ENCODE measurements around the gene PFN1.
"Not testable (repeated sequence)": the region's sequence is repeated elsewhere in the genome, so short reads cannot be mapped to it uniquely, and the experiment has no call there.

Gene PFN1

DNA sequence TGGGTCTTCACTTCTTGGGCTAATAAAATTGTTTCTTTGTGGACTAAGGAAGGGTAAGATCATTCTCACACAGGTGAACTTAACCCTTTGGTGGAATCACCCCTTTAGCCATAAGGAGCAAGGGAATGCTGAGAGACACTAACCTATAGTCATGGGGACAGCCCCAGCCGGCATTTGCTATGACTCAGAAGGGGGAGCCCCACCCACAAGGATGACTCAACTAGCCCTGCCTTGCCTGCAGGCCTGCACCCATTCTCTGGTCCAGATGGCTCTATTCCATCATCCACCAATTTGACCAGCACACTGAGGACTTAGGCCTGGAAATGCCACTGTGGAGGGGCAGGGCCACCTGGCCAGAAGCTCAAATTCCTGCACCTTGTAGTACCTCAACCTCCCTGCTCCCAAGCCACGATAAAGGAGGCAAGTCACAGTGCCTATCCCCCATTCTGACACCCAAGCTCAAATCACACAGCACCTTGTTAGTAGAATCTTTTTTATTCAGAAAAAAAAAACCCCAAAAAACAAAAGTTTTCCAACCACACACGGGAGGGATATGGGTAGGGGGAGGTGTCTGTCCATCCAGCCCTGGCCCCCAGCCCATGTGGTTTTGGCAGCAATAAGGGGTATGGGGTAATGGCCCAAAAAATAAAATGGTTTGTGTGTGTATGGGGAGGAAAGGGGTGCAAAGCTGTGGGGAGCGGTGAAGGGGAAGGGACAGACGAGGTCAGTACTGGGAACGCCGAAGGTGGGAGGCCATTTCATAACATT lies 3.0 kb downstream of the PFN1 start:
- DNase-seq, result peak; percentile 91

DNA sequence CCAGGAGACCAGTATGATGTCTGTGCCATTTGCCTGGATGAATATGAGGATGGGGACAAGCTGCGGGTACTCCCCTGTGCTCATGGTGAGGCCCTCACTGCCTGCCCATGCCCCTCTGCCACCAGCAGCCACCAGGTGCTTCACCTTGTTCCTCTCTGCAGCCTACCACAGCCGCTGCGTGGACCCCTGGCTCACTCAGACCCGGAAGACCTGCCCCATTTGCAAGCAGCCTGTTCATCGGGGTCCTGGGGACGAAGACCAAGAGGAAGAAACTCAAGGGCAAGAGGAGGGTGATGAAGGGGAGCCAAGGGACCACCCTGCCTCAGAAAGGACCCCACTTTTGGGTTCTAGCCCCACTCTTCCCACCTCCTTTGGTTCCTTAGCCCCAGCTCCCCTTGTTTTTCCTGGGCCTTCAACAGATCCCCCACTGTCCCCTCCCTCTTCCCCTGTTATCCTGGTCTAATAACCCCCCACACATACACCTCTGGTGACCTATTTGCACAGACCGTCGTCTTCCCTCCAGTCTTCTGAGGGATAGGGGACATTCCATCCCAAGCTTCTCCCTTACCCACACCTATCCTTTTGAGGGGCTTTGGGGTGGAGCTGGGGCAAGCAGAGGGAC lies 3.7 kb downstream of the PFN1 start:
- DNase-seq, result peak; percentile 59

DNA sequence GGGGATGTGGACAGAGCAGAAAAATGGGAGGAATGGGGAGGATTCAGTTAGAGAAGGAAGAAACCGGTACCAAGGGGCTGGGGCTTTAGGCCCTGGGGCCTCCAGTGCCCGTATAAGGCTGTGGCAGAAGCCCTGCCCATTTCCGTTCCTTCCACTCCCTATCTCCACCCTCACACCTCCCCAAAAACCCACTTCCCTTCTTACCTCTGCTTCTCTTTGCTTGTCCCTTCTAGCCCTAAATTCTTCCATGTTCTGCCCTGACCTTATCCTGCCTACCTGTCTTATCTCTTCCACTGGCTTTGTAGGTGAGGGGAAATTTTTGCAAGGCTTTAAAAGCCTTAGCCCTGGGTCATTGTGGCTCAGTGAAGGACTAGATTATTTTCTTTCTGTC lies 4.2 kb downstream of the PFN1 start:
- DNase-seq, result peak; percentile 72

DNA sequence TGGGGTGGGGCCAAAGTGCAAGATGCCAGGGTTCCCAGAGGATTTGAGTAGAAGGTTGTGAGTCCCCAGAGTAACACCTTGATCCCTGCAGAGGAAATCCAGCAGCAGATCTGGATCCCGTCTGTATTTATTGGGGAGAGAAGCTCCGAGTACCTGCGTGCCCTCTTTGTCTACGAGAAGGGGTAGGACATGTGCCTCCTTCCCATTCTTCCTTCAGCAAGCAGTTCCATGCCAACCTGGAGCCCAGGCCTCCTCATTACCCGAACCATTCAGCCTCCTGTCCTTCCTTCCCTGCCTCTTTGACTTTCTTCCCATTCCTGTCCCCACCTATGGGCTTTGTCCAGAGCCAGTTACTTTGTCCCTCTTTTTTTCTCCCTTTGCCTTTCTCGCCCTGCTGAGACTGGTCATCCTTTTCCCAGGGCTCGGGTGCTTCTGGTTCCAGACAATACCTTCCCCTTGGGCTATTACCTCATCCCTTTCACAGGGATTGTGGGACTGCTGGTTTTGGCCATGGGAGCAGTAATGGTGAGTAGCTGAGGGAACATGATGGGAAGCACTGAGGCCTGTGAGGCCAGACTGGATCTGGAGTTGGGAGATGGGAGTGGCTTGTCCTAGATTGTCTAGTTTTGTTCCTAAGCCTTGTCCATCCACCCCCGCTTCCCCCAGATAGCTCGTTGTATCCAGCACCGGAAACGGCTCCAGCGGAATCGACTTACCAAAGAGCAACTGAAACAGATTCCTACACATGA lies 5.4 kb downstream of the PFN1 start:
- DNase-seq, result no peak

DNA sequence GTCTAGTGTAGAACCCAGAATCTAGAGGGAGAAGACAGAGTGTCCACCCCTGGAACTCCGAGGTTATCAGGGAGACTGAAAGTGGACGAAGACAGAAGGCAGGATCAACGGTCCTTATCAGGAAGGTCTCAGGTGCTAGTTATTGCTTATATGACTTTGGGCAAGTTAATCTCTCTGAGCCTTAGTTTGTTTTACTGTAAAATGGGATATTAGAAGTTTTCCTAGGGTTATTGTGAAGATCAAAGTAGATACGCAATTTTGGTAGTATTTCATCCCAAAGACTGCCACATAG lies 7.1 kb downstream of the PFN1 start:
- DNase-seq, result no peak

DNA sequence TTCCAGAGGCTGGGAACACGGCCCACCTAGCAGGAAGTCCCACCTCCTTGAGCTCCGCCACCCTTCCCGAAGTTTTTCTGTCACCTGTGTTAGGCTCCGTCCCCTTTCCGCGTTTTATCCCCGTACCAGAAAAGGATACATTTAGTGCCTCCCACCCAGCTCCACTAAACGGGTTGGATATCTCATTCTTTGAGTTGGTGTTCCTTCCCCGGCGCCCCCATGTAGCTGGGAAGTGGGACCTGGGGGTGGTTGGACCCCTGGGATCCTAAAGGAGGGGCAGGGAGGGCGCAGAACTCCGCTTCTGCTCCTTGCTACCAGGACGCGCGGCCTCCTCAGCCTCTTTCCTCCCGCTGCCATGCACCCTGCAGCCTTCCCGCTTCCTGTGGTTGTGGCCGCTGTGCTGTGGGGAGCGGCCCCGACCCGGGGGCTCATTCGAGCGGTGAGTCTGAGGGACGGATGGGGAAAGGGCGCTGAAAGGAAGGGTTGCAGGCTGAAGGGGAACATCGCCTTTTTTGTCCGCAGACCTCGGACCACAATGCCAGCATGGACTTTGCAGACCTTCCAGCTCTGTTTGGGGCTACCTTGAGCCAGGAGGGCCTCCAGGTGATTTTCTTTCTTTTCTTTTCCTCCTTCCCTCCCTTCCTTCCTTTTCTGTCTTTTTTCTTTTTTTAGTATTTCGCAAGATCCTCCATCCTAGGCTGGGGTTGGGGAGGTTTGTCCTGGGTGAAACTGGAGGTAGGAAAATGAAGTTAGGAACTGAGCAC lies 7.6 kb downstream of the PFN1 start:
- peak; percentile 64 for DNase-seq

DNA sequence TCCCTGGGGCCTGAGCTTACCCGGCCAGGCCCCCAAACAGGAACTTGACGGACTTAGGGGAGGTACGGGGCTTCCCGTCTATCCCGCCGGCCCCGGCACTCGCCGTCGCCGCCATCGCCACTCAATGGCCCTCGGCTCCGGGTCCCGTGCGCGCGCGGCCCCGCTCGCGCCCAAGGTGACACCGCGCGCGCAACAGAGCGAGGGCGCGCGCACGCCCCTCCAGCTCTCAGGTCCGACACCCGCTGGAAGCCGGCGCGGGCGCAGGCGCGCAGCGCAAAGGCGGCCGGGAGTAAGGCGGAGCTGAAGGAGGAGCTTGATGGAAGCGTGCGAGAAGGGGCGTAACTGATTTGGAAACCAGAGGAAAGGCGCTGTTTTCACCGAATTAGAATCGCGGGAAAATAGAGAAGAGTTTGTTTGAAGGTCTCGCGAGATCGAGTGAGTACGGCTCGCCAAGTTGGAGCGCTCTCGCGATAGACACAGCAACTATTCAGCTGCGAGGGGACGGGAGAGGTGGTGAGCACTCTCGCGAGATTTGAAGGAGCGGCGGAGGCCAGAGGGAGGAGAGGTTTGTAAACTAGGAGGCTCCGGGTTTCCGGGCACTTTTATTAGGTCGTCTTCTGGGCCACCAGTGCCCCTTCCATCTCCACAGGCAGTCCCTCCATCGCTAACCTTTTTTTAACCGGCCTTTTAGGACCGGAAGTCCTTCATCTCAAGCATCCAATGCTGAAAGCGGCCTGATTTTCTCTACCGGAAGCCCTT lies 8.4 kb downstream of the PFN1 start, which contains the start of the genes RNF167 and SLC25A11:
TSS of gene RNF167 (plus strand) at position 473 of the 759 bp plus-strand sequence. CDS start 642 bp downstream, outside the sequence.
TSS of gene SLC25A11 (minus strand) at position 251 of the 759 bp plus-strand sequence. CDS start at position 115, 136 bp downstream.
- peak; percentile 97 for DNase-seq

DNA sequence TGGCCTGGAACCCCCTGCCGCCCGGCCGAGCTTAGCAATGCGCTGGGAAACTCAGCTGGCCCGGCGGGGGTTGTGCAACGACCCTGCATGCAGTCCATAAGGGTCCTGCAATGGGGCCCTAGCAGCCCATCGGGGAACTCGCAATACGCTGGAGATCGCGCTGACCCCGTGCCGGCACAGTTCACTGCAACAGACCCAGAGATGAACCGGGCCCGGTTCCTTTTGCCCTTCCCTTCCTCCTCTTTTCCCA lies 8.9 kb downstream of the PFN1 start:
- no peak for DNase-seq

DNA sequence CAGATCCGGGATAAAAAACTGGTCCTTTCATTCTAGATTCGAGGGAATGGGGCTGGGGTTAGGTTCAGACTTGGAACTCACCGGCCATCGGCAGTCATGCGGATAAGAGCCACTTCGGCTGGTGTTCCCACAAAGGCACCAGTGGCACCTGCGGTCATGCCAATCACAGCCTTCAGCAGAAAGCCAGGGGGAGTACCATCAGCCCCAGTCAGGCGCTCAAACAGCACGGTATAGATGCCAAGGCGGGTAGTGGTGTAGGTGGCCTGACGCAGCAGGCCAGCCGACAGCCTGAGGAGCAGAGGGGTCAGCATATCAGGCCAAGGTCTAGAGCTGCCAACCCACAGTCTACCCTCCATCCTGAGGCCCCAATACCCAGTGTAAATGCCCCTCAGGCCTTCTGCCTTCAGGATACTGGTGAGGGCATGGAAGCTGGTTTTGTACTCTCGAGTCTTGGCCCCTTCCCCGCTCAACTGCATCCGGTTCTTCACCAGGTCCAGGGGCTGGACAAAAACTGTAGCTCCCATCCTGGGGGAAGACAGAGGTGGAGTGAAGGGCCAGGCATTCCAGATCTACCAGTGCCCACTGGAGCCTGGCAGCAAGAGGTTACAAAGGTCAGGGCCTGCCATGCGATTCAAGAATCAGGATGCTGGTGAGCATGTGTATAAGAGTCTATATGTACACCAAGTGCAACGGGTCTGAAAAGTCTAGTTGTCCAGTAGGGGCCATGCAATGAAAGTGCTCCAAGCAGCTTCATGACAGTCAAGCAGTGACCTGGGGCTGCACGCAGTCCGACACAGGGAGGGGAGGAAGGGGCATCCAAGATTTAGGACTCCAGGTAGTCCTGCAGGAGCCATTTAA lies 9.4 kb downstream of the PFN1 start:
- DNase-seq, result no peak

DNA sequence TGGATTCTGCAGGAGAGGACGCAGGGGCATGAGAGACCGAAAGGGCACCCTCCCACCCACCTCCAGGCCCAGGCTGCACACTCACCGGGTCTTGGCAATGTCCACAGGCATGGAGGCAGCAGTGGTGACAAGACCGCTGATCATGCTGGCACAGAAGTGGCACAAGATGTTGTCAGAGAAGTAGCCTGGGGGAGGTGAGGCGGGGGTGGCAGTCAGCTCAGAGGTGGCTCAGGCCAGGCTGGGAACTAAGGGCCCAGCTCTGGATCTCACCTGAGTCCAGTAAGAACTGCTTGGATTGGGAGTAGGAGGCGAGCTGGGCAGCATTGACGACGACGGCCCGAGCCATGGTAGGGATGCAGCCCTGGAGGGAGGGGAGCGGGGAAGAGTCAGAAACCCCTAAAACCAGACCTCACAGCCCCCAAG lies 10.2 kb downstream of the PFN1 start:
- no peak for DNase-seq

DNA sequence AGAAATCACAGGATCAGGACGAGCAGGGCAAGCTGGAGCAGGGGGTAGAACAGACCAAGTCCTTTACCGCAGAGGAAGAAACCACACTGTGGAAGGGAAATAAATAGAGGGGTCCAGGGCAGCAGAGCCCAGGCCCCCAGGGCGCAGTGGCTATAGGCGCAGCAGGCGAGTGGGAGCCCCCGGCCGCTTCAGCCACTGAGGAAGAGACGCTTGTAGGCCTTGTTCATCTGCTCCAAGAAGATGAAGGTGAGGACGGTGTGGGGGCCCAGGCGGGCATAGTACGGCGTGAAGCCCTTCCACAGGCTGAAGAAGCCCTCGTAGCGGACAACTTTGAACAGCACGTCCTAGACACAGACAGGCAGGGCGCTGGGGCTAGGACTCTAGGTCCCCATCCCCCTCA lies 10.8 kb downstream of the PFN1 start:
- no peak for DNase-seq

DNA sequence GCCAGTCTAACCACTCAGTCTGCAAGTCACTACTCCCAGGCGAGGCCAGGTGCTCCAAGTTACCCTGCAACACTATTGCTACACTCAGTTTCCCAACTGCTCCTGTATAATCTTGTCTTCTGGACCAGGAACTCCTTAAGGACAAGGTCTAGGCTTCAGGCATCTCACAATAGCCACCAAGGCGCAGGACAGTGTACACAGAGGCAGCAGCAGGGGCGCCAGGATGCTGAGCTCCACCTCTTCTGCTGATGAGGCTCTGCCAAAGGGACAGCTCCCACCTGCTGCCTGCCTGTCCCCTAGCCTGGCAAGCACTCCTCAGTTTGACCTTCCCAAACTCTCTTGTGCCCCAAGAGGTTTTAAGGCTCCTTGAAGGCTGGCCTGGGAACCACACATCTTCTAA lies 11.9 kb downstream of the PFN1 start:
- no peak for DNase-seq

DNA sequence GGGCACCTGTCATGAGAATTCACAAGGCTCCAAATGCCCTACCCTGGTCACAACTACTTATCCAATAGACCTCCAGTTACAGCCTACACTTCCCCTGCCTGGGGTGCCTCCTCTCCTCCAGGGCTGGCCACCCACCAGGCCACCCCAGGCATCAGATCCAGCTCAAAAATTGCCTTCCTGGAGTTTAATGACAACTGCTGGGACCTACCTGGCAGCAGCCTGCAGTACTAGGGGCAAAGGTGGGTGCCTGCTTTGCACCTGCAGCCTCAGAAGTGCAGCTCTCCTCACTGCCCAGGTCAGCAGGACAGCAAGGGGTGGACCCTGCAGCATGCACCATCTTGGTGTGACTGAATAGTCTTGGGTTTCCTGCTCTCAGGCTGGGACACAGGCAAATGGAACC lies 12.7 kb downstream of the PFN1 start:
- DNase-seq, result no peak

DNA sequence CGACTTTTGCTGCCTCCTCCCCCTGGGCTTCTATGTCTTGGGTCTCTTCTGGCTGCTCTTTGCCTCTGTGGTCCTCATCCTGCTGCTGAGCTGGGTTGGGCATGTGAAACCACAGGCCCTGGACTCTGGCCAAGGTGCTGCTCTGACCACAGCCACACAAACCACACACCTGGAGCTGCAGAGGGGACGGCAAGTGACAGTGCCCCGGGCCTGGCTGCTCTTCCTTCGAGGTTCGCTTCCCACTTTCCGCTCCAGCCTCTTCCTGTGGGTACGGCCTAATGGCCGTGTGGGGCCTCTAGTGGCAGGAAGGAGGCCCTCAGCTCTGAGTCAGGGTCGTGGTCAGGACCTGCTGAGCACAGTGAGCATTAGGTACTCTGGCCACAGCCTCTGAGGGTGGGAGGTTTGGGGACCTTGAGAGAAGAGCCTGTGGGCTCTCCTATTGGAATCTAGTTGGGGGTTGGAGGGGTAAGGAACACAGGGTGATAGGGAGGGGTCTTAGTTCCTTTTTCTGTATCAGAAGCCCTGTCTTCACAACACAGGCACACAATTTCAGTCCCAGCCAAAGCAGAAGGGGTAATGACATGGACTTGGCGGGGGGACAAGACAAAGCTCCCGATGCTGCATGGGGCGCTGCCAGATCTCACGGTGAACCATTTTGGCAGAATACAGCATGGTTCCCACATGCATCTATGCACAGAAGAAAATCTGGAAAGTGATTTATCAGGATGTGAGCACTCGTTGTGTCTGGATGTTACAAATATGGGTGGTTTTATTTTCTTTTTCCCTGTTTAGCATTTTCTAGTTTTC lies 14.0 kb downstream of the PFN1 start:
- DNase-seq, result no peak

DNA sequence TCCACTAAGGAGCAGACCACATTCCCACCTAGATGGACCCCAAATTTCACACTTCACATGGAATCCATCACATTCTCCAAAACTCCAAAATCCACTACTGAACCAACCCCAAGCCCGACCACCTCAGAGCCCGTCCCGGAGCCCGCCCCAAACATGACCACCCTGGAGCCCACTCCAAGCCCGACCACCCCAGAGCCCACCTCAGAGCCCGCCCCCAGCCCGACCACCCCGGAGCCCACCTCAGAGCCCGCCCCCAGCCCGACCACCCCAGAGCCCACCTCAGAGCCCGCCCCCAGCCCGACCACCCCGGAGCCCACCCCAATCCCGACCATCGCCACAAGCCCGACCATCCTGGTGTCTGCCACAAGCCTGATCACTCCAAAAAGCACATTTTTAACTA lies 14.7 kb downstream of the PFN1 start:
- no peak for DNase-seq

DNA sequence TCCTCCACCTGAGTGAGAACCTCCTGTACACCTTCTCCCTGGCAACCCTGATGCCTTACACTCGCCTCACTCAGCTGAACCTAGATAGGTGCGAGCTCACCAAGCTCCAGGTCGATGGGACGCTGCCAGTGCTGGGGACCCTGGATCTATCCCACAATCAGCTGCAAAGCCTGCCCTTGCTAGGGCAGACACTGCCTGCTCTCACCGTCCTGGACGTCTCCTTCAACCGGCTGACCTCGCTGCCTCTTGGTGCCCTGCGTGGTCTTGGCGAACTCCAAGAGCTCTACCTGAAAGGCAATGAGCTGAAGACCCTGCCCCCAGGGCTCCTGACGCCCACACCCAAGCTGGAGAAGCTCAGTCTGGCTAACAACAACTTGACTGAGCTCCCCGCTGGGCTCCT lies 15.6 kb downstream of the PFN1 start:
- no peak for DNase-seq

DNA sequence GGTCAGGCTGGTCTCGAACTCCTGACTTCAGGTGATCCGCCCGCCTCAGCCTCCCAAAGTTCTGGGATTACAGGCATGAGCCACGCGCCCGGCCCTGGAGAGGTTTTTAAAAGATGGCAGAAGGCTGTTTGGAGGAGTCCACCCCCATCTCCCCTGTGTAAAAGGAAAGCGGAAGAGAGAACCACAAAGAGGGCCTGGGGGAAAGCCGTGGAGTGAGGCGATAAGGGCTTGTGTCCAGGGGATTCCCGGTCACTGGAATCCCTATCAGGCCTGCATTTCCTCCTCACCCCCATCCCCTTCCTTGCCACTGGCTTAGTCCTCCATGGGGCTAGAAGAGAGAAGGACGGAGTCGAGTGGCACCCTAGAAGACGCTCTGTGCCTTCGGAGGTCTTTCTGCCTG lies 16.4 kb downstream of the PFN1 start, which contains the start of gene GP1BA:
TSS of gene GP1BA (plus strand) at position 315 of the 400 bp plus-strand sequence. CDS start 328 bp downstream, outside the sequence.
- DNase-seq, result no peak

DNA sequence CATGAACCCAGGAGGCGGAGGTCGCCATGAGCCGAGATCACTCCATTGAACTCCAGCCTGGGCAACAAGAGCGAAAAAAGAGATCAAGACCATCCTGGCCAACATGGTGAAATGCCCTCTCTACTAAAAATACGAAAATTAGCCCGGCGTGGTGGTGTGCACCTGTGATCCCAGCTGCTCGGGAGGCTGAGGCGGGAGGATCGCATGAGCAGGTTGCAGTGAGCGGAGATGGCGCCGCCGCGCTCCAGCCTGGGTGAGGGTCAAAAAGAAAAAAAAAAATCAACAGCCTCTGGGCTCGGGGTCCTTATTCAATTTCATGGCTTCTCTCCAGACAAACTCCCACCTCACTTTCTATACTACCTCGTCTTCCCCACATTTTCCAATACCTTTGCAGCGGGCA lies 19.4 kb downstream of the PFN1 start:
- DNase-seq, result no peak

DNA sequence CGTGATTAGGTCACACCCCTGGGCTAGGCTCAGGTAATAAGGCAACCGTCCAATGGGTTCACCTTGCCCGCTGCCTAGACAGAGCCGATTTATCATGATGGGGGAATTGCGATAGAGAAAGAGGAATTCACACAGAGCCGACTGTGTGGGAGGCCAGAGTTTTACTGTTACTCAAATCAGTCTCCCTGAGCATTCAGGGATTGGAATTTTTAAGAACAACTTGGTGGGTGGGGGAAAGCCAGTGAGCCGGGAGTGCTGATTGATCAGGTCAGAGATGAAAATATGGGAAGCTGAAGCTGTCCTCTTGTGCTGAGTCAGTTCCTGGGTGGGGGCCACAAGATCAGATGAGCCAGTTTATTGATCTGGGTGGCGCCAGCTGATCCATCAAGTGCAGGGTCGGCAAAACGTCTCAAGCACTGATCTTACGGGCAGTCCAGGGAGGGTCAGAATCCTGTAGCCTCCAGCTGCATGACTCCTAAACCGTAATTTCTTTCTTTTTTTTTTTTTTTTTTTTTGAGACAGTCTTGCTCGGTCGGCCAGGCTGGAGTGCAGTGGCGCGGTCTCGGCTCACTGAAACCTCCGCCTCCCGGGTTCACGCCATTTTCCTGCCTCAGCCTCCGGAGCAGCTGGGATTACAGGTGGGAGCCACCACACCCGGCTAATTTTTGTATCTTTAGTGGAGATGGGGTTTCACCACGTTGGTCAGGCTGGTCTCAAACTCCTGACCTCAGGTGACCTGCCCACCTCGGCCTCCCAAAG lies 21.6 kb downstream of the PFN1 start:
- DNase-seq, result not testable (repeated sequence)

DNA sequence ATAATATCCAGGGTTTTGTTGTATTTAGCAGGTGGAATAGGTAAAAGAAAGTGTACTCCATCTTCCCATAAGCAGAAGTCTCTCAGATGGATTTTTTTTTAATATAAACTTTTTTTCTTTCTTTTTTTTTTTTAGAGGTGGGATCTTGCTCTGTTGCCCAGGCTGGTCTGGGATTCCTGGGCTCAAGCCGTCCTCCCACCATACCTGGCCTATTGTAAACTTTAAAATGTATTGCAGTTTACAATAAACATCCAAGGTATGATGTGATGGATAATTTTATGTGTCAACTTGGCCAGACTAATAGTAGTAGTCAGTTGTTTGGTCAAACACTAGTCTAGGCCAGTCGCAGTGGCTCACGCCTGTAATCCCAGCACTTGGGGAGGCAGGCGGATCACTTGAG lies 27.0 kb downstream of the PFN1 start:
- DNase-seq, result no peak
